Measurements from ENCODE around the gene ABHD8. TPM values are rescaled to one million over a fixed set of nuclear protein-coding genes. Genes with fewer than 3 reads are reported as not detected.

The ABHD8 gene
- total and polyA plus RNA-seq, 2 of the 13 experiments (the other 11 are each of a cell fraction or from before 2014, with no cell fraction given) = 6.3 to 7.2 TPM

- TF ChIP-seq ZNF609 (CRISPR knock-in tag; IDR thresholded peaks at IDR 0.05; ENCODE audit: borderline replicate concordance) (no peak; the same call in 1 of the 2 replicates), HOXA9 (CRISPR knock-in tag; IDR thresholded peaks at IDR 0.05; ENCODE audit: borderline replicate concordance) (no peak), ZNF576 (CRISPR knock-in tag; IDR thresholded peaks at IDR 0.05) (0 out of 2 replicates have a peak, but pooled peaks have one; percentile 69), ZNF562 (CRISPR knock-in tag; IDR thresholded peaks at IDR 0.05; ENCODE audit: borderline replicate concordance) (no peak), ZNF101 (CRISPR knock-in tag; IDR thresholded peaks at IDR 0.05; ENCODE audit: borderline replicate concordance, low read depth) (no peak), ZNF460 (CRISPR knock-in tag; IDR thresholded peaks at IDR 0.05; ENCODE audit: borderline replicate concordance) (no peak), ZGPAT (CRISPR knock-in tag; IDR thresholded peaks at IDR 0.05) (peak; percentile 65; the same call in 1 of the 2 replicates), SRSF9 (IDR thresholded peaks at IDR 0.05; ENCODE audit: borderline replicate concordance, insufficient read depth, low read depth, low read length, poor library complexity, severe bottlenecking) (no peak), HES4 (CRISPR knock-in tag; IDR thresholded peaks at IDR 0.05; ENCODE audit: borderline replicate concordance) (no peak), ZNF274 (CRISPR knock-in tag; IDR thresholded peaks at IDR 0.05) (0 out of 2 replicates have a peak, but pooled peaks have one; percentile 37), SCMH1 (CRISPR knock-in tag; IDR thresholded peaks at IDR 0.05; ENCODE audit: borderline replicate concordance) (no peak), SNAPC2 (CRISPR knock-in tag; IDR thresholded peaks at IDR 0.05) (no peak), BCL3 (CRISPR knock-in tag; IDR thresholded peaks at IDR 0.05) (peak; percentile 56; the same call in 1 of the 2 replicates), GTF3A (CRISPR knock-in tag; conservative IDR thresholded peaks at IDR 0.05) (no peak), ZBTB10 (CRISPR knock-in tag; IDR thresholded peaks at IDR 0.05; ENCODE audit: borderline replicate concordance) (no peak), CHD2 (IDR thresholded peaks at IDR 0.05; ENCODE audit: low read depth, low read length) (no peak), PRPF4 (IDR thresholded peaks at IDR 0.05; ENCODE audit: low read depth, low read length, poor library complexity, severe bottlenecking) (no peak)
Observed at GRCh38 chr19:17282488-17283125, 20.6 kb downstream of the ABHD8 start (continued).
